ENCODE data around the gene PPP1R2.

DNA sequence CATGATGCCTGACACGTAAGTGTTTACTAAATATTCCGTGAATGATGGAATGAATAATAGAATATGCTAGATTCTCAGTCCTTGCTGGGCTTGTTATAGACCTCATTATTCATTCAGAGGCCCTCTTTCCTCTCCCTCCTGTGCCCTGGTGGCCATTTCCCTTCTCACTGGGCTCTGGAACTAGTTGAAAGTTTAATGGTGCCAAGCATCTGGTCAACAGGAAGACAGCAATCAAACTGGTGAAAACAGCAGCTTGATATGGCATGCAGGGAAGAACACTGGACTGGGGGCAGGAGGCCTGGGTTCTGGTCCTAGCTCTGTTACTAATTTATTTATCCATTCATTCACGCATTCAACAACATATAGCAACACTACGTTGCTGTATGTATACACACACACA lies 44.3 kb upstream of the PPP1R2 start:
- TF ChIP-seq, protein P1, sequence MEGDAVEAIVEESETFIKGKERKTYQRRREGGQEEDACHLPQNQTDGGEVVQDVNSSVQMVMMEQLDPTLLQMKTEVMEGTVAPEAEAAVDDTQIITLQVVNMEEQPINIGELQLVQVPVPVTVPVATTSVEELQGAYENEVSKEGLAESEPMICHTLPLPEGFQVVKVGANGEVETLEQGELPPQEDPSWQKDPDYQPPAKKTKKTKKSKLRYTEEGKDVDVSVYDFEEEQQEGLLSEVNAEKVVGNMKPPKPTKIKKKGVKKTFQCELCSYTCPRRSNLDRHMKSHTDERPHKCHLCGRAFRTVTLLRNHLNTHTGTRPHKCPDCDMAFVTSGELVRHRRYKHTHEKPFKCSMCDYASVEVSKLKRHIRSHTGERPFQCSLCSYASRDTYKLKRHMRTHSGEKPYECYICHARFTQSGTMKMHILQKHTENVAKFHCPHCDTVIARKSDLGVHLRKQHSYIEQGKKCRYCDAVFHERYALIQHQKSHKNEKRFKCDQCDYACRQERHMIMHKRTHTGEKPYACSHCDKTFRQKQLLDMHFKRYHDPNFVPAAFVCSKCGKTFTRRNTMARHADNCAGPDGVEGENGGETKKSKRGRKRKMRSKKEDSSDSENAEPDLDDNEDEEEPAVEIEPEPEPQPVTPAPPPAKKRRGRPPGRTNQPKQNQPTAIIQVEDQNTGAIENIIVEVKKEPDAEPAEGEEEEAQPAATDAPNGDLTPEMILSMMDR (conservative IDR thresholded peaks at IDR 0.05), result no peak
- TF ChIP-seq ZFX (IDR thresholded peaks at IDR 0.05), result no peak

Data from C4-2B (cell line).